PFSK-1 (cell line): ENCODE results near the gene PTPRN2.

Source experiments
- FOXP2 ChIP-seq: optimal IDR thresholded peaks from 2 replicates; pipeline ENCODE3; 2011; ENCODE audit warnings: borderline replicate concordance, control low read depth, inconsistent platforms; ENCODE audit not compliant: insufficient read depth; ENCODE audit errors: extremely low read length, extremely low read depth
- POLR2AphosphoS5 ChIP-seq: IDR thresholded peaks from 2 replicates; pipeline ENCODE4 v1.6.1; 2012; ENCODE audit warnings: low read depth, mild to moderate bottlenecking, control low read depth, low read length, moderate library complexity
- REST ChIP-seq, 2 experiments: IDR thresholded peaks; 2 replicates each; pipeline versions ENCODE4 v1.6.1 to v1.8.0; 2011 to 2012; ENCODE audit warnings: low read depth in 2 of 2, low read length in 2 of 2, control low read depth in 1 of 2, inconsistent platforms in 1 of 2, mild to moderate bottlenecking in 1 of 2, moderate library complexity in 1 of 2; ENCODE audit not compliant: insufficient read depth in 1 of 2
- SIN3A ChIP-seq: IDR thresholded peaks from 2 replicates; pipeline ENCODE4 v1.6.1; 2012; ENCODE audit warnings: mild to moderate bottlenecking, low read length, moderate library complexity, borderline replicate concordance; ENCODE audit not compliant: insufficient read depth
- TAF1 ChIP-seq: IDR thresholded peaks from 2 replicates; pipeline ENCODE4 v1.6.1; 2012; ENCODE audit warnings: low read length, control low read depth, borderline replicate concordance; ENCODE audit not compliant: insufficient read depth

PTPRN2 gene

DNA sequence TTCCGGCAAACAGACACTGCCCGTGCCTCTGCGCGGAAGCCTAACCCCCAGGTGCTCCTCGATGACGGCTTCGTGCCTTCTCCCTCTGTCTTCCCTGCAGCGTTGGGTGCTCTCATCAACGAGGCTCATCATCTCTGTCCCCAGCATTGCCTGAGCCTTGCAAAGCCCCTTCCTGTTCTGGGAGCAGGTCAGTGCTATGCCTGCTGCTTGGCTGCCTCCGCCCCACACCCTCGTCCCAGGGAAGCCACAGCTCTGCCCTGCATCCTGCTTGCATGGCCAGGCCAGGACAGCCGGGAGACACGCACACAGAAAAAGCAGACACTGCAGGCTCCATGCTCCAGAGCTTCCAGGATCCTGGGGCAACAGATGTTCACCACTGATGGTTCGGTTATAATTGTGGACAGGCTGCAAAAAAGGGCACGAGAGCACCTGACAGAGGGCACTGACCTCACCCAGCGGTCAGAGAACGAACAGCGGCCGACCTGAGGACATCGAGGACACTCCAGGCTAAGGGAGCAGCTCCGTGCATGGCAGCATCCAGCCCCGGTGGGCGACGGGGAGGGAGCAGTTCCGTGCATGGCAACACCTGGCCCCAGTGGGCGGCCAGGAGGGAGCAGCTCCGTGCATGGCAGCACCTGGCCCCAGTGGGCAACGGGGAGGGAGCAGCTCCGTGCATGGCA, 265.5 kb downstream of the PTPRN2 start:
- no peak for TF ChIP-seq REST (IDR thresholded peaks at IDR 0.05; ENCODE audit: insufficient read depth in 1 of 2, low read depth in 2 of 2, low read length in 2 of 2)
- no peak for TF ChIP-seq TAF1
- no peak for TF ChIP-seq SIN3A
- TF ChIP-seq POLR2AphosphoS5, result no peak
- TF ChIP-seq FOXP2, result no peak

DNA sequence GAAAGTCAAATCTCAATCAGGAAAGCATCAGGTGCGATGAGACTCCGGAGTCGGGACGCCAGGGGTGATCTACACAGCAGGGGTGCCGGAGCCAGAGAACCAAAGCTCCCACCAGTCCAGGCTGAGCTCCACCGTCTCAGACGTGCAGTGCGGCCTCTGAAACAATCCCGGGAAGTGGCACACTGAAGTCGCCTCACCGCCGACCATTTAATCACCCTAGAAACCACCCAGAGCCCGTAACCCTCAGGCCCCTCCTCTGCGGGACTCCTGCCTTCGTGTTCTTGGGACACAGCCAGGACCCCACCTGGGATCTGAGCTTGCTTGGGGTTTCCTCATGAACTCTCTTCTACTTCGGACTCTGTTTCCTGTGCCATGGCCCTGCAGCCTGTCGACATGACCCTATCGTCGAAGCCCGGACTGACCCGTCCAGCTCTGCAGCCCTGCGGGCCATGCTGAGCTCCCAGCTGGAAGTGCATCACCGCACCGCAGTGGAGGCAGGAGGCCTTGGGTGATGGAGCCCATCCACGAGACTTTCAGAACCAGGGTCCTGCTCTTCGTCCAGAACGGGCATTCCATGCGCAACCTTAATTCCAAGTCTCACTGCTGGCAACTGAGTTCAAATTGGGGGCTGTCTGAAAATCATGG, 266.4 kb downstream of the PTPRN2 start:
- no peak for TF ChIP-seq FOXP2
- no peak for TF ChIP-seq POLR2AphosphoS5
- no peak for TF ChIP-seq TAF1
- TF ChIP-seq REST (IDR thresholded peaks at IDR 0.05; ENCODE audit: insufficient read depth in 1 of 2, low read depth in 2 of 2, low read length in 2 of 2), result no peak
- TF ChIP-seq SIN3A, result no peak

DNA sequence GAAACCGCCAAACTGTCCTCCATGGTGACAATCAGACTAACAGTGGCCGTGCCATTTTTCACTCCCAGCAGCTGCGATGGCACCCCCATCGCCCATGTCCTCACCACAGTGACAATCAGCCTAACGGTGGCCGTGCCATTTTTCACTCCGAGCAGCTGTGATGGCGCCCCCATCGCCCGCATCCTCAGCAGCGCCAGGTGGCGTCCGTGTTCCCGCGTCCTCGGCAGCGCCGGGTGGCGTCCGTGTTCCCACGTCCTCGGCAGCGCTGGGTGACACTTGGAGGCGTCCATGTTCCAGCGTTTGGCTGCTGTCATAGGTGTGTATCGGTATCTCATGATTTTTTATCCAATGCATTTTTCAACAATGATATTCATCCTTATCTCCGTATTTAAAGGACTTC, 267.3 kb downstream of the PTPRN2 start:
- TF ChIP-seq POLR2AphosphoS5 (no peak), REST (IDR thresholded peaks at IDR 0.05; ENCODE audit: insufficient read depth in 1 of 2, low read depth in 2 of 2, low read length in 2 of 2) (no peak), FOXP2 (no peak), SIN3A (no peak), TAF1 (no peak)

DNA sequence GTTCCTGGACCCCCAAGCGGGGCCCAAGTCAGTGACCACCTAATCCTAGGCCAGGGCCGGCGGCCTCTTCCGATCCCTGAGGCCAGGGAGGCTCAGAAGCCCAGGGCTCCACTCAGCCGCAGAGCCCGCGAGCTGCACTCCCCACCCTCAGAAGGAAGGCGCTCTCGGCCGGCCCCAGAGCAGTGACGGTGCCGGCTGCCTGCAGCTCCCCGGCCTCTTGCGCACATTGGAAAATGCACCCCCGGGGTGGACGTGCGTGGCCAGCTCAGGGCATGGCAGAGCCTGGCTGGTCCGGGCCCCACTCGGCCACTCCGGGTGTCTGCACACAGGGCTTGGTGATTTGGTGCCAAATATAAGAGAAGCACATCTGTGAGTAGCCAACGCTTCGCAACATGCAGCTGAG, 269.1 kb downstream of the PTPRN2 start:
- TF ChIP-seq SIN3A (no peak), POLR2AphosphoS5 (no peak), TAF1 (no peak), FOXP2 (no peak), REST (IDR thresholded peaks at IDR 0.05; ENCODE audit: insufficient read depth in 1 of 2, low read depth in 2 of 2, low read length in 2 of 2) (no peak)
